ENCODE measurements around the gene TSPAN9.

The TSPAN9 gene

GRCh38 chr12:3036901-3037600, 40.1 kb upstream of the TSPAN9 start:
- Histone ChIP-seq H3K4me1 (ENCODE audit: insufficient read depth, low read length, severe bottlenecking) (peaks cover 9% of the 10 kb centered on the region), H3K27ac (ENCODE audit: low read depth, low read length, poor library complexity, severe bottlenecking) (no peak overlapping the region), H3K9me2 (ENCODE audit: low read depth, low read length) (no peaks in the 10 kb centered on the region), H3F3A (ENCODE audit: insufficient read depth, low read length) (no peaks in the 10 kb centered on the region), H4K20me1 (ENCODE audit: insufficient read depth, low read length) (no peaks in the 10 kb centered on the region), H3K9ac (ENCODE audit: low read length) (no peak overlapping the region), H3K36me3 (ENCODE audit: insufficient read depth, low read length) (no peaks in the 10 kb centered on the region), H3K4me3 (ENCODE audit: low read depth, low read length, poor library complexity, severe bottlenecking) (no peak overlapping the region), H2AFZ (ENCODE audit: low read length) (no peak overlapping the region), H3K79me2 (ENCODE audit: insufficient read depth, low read length) (no peaks in the 10 kb centered on the region), H3K9me3 (ENCODE audit: low read length) (no peaks in the 10 kb centered on the region), H3K4me2 (ENCODE audit: low read length) (no peak overlapping the region), H3K27me3 (ENCODE audit: insufficient read depth, low read length) (no peaks in the 10 kb centered on the region)
- TF ChIP-seq EZH2 (IDR thresholded peaks at IDR 0.05; ENCODE audit: borderline replicate concordance, low read length), result no peak
- TF ChIP-seq CTCF (IDR thresholded peaks at IDR 0.05; ENCODE audit: low read length), result no peak

- no peaks in the 10 kb centered on the region for H3K9me2 ChIP-seq (ENCODE audit: low read depth, low read length)
- TF ChIP-seq CTCF (IDR thresholded peaks at IDR 0.05; ENCODE audit: low read length) (no peak), EZH2 (IDR thresholded peaks at IDR 0.05; ENCODE audit: borderline replicate concordance, low read length) (no peak)
- no peaks in the 10 kb centered on the region for H3F3A ChIP-seq (ENCODE audit: insufficient read depth, low read length)
- H3K79me2 ChIP-seq (ENCODE audit: insufficient read depth, low read length), result no peaks in the 10 kb centered on the region
- H2AFZ ChIP-seq (ENCODE audit: low read length), result no peak overlapping the region
- H3K4me1 ChIP-seq (ENCODE audit: insufficient read depth, low read length, severe bottlenecking), result peaks cover 20% of the 10 kb centered on the region
- no peak overlapping the region for H3K4me3 ChIP-seq (ENCODE audit: low read depth, low read length, poor library complexity, severe bottlenecking)
- no peaks in the 10 kb centered on the region for H3K36me3 ChIP-seq (ENCODE audit: insufficient read depth, low read length)
- H3K27ac ChIP-seq (ENCODE audit: low read depth, low read length, poor library complexity, severe bottlenecking), result no peak overlapping the region
- H3K4me2 ChIP-seq (ENCODE audit: low read length), result no peak overlapping the region
- H3K27me3 ChIP-seq (ENCODE audit: insufficient read depth, low read length), result no peaks in the 10 kb centered on the region
- H4K20me1 ChIP-seq (ENCODE audit: insufficient read depth, low read length), result no peaks in the 10 kb centered on the region
- H3K9me3 ChIP-seq (ENCODE audit: low read length), result no peaks in the 10 kb centered on the region
- H3K9ac ChIP-seq (ENCODE audit: low read length), result no peak overlapping the region
Observed at GRCh38 chr12:3038166-3038565, 39.0 kb upstream of the TSPAN9 start.

GRCh38 chr12:3038926-3039510, 38.2 kb upstream of the TSPAN9 start:
- Histone ChIP-seq H3K4me2 (ENCODE audit: low read length) (no peak overlapping the region), H4K20me1 (ENCODE audit: insufficient read depth, low read length) (no peaks in the 10 kb centered on the region), H2AFZ (ENCODE audit: low read length) (no peak overlapping the region), H3K36me3 (ENCODE audit: insufficient read depth, low read length) (no peaks in the 10 kb centered on the region), H3K9me2 (ENCODE audit: low read depth, low read length) (no peaks in the 10 kb centered on the region), H3F3A (ENCODE audit: insufficient read depth, low read length) (no peaks in the 10 kb centered on the region), H3K27ac (ENCODE audit: low read depth, low read length, poor library complexity, severe bottlenecking) (no peak overlapping the region), H3K27me3 (ENCODE audit: insufficient read depth, low read length) (no peaks in the 10 kb centered on the region), H3K4me3 (ENCODE audit: low read depth, low read length, poor library complexity, severe bottlenecking) (no peak overlapping the region), H3K79me2 (ENCODE audit: insufficient read depth, low read length) (no peaks in the 10 kb centered on the region), H3K4me1 (ENCODE audit: insufficient read depth, low read length, severe bottlenecking) (peaks cover 27% of the 10 kb centered on the region), H3K9ac (ENCODE audit: low read length) (no peak overlapping the region), H3K9me3 (ENCODE audit: low read length) (no peaks in the 10 kb centered on the region)
- TF ChIP-seq EZH2 (IDR thresholded peaks at IDR 0.05; ENCODE audit: borderline replicate concordance, low read length) (no peak), CTCF (IDR thresholded peaks at IDR 0.05; ENCODE audit: low read length) (no peak)

Measured in OCI-LY1 (cell line).